Measurements from ENCODE around the gene CAMK1D.

DNA sequence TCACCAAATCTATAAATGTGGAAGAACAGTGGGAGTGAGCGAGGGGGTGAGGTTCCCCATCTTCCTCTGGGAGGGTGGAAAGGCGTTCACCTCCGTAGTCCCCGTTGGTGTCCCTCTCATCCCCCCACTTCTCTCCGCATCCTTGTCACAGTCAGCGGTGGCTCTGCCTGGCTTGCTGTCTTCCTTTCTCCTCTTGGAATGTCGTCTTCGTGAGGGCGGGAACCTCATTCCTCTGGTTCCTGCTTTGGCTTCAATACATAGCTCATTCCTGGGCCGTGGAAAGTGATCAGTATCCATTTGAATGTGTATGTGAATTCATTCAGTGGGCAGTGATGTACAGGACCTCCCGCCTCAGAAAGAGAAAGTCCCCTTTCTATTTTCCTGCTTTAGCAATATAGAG is 289.4 kb downstream of the CAMK1D start:
- TF ChIP-seq CTCF (IDR thresholded peaks at IDR 0.05; ENCODE audit: poor library complexity) (no peak), EZH2 (IDR thresholded peaks at IDR 0.05; ENCODE audit: borderline replicate concordance) (no peak), EZH2phosphoT487 (IDR thresholded peaks at IDR 0.05; ENCODE audit: low read depth, severe bottlenecking, unreplicated experiment) (no peak)

Data from hepatocyte (in vitro differentiated cells).